DOHH2 (cell line): ENCODE results near the gene WDR70.
A peak's percentile ranks its signal among the peaks of the same experiment; 100 is the strongest.
"Not testable (repeated sequence)": the region's sequence is repeated elsewhere in the genome, so short reads cannot be mapped to it uniquely, and the experiment has no call there.

Experiments
- H3F3A ChIP-seq: fragments of 200-600 bp; sonication (generic), shearing (Covaris generic); 2 replicates; pipeline ENCODE4 v1.6.0; 2016; ENCODE audit warnings: antibody characterized with exemption, mild to moderate bottlenecking; ENCODE audit not compliant: control insufficient read depth, insufficient read depth
- H3K27ac ChIP-seq: fragments of 200-600 bp; sonication (generic); 2 replicates; pipeline ENCODE4 v1.5.1; 2014; ENCODE audit warnings: low read depth, mild to moderate bottlenecking, low read length, moderate library complexity
- H3K27me3 ChIP-seq: fragments of 200-600 bp; sonication (generic); 2 replicates; pipeline ENCODE4 v1.6.1; 2014; ENCODE audit warnings: mild to moderate bottlenecking, low read length, mixed read lengths; ENCODE audit not compliant: control insufficient read depth
- H3K36me3 ChIP-seq: fragments of 200-600 bp; sonication (generic); 2 replicates; pipeline ENCODE4 v1.6.1; 2014; ENCODE audit warnings: mild to moderate bottlenecking, low read length, moderate library complexity, mixed read lengths; ENCODE audit not compliant: control insufficient read depth
- H3K4me1 ChIP-seq: fragments of 200-600 bp; sonication (generic); 2 replicates; pipeline ENCODE4 v1.6.1; 2014; ENCODE audit warnings: mild to moderate bottlenecking, low read length, mixed read lengths; ENCODE audit not compliant: control insufficient read depth
- H3K4me2 ChIP-seq: fragments of 200-600 bp; sonication (generic); 2 replicates; pipeline ENCODE4 v1.6.0; 2014; ENCODE audit warnings: mild to moderate bottlenecking, low read length, moderate library complexity
- H3K4me3 ChIP-seq: fragments of 200-600 bp; sonication (generic); 2 replicates; pipeline ENCODE4 v1.5.1; 2014; ENCODE audit warnings: mild to moderate bottlenecking, low read length, mixed read lengths
- H3K79me2 ChIP-seq: fragments of 200-600 bp; sonication (generic); 2 replicates; pipeline ENCODE4 v1.6.1; 2014; ENCODE audit warnings: mild to moderate bottlenecking, low read length, mixed read lengths; ENCODE audit not compliant: control insufficient read depth
- H3K9me2 ChIP-seq: fragments of 200-600 bp; sonication (generic); replicated peaks from 2 replicates; pipeline ENCODE4 v1.6.1; 2014; ENCODE audit warnings: mild to moderate bottlenecking, low read length, mixed read lengths; ENCODE audit not compliant: control insufficient read depth
- H3K9me3 ChIP-seq: fragments of 200-600 bp; sonication (generic); 2 replicates; pipeline ENCODE4 v1.6.1; 2014; ENCODE audit warnings: antibody characterized with exemption, low read length, mixed read lengths; ENCODE audit not compliant: control insufficient read depth, insufficient read depth
- H4K20me1 ChIP-seq: fragments of 200-600 bp; sonication (generic); 2 replicates; pipeline ENCODE4 v1.6.0; 2014; ENCODE audit warnings: low read depth, mild to moderate bottlenecking, antibody characterized with exemption, low read length, moderate library complexity; ENCODE audit not compliant: control insufficient read depth, insufficient read depth
- CTCF ChIP-seq: fragments of 200-600 bp; sonication (generic); IDR thresholded peaks from one replicate; pipeline ENCODE4 v1.5.1; 2014; ENCODE audit warnings: antibody characterized with exemption, mild to moderate bottlenecking, low read depth, low read length; ENCODE audit not compliant: poor library complexity, severe bottlenecking
- EZH2phosphoT487 ChIP-seq: fragments of 200-600 bp; sonication (generic); IDR thresholded peaks from 2 replicates; pipeline ENCODE4 v1.6.1; 2017; ENCODE audit warnings: borderline replicate concordance, mild to moderate bottlenecking, antibody characterized with exemption, low read length, moderate library complexity, mixed read lengths

The WDR70 gene

DNA sequence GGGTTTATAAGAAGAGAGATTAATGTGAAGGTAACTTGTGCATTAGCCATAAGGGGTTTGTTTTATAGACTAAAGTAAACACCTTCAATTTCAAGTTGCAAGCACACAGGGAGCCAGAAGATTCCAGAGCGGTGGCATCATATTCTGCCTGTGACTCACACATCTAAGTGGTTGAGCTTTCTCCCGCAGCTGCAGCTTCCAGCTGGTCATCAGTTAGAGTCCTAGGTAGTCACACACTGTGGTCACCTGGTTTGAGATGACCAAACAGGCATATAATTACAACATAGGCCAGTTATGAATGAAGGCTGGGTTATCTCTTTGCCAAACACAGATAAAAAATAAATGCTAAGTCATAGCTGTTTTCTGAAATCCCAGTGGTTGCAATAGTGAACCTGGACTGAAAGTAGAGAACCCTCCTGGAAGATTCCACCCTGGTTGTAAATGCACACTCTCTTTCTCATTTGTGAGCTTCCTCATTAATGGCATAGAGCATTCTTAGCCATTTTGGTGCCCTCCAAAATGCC lies 289.5 kb downstream of the WDR70 start:
- H3K4me2 ChIP-seq, result no peak overlapping the region
- no peak overlapping the region for H3K4me3 ChIP-seq

DNA sequence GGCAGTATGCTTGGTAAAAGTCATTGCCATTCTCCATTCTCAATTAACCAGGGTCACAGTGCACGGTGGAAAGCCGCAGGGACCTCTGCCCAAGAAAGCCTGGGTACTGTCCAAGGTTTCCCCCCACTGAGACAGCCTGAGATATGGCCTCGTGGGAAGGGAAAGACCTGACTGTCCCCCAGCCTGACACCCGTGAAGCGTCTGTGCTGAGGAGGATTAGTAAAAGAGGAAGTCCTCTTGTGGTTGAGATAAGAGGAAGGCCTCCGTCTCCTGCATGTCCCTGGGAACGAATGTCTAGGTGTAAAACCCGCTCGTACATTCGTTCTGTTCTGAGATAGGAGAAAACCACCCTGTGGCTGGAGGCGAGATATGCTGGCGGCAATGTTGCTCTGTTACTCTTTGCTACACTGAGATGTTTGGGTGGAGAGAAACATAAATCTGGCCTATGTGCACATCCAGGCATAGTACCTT lies 293.0 kb downstream of the WDR70 start:
- H4K20me1 ChIP-seq, H3K4me1 ChIP-seq, H3K4me3 ChIP-seq, H3K9me2 ChIP-seq, H3K79me2 ChIP-seq, H3K27me3 ChIP-seq, H3K9me3 ChIP-seq, H3K27ac ChIP-seq, H3F3A ChIP-seq, H3K36me3 ChIP-seq: not testable (repeated sequence)
- peak overlapping the region; percentile 46 for H3K4me2 ChIP-seq

More for the DNA sequence above, 289.5 kb downstream of the WDR70 start:
- no peak overlapping the region for H3K27ac ChIP-seq
- H3F3A ChIP-seq, result no peaks in the 10 kb centered on the region
- no peaks in the 10 kb centered on the region for H3K36me3 ChIP-seq
- no peaks in the 10 kb centered on the region for H3K79me2 ChIP-seq
- no peaks in the 10 kb centered on the region for H4K20me1 ChIP-seq
- no peaks in the 10 kb centered on the region for H3K27me3 ChIP-seq
- H3K9me2 ChIP-seq, result no peaks in the 10 kb centered on the region
- H3K4me1 ChIP-seq, result peaks cover 10% of the 10 kb centered on the region
- no peaks in the 10 kb centered on the region for H3K9me3 ChIP-seq
- TF ChIP-seq CTCF (no peak), EZH2phosphoT487 (no peak)

DNA sequence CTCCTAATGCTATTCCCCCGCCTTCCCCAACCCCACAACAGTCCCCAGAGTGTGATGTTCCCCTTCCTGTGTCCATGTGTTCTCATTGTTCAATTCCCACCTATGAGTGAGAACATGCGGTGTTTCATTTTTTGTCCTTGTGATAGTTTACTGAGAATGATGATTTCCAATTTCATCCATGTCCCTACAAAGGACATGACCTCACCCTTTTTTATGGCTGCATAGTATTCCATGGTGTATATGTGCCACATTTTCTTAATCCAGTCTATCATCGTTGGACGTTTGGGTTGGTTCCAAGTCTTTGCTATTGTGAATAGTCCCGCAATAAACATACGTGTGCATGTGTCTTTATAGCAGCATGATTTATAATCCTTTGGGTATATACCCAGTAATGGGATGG lies 295.2 kb downstream of the WDR70 start:
- H4K20me1 ChIP-seq, H3K9me2 ChIP-seq, H3K4me1 ChIP-seq, H3K27me3 ChIP-seq, H3K4me2 ChIP-seq, H3K9me3 ChIP-seq, H3K4me3 ChIP-seq, H3K36me3 ChIP-seq, H3F3A ChIP-seq, H3K79me2 ChIP-seq, H3K27ac ChIP-seq: not testable (repeated sequence)

DNA sequence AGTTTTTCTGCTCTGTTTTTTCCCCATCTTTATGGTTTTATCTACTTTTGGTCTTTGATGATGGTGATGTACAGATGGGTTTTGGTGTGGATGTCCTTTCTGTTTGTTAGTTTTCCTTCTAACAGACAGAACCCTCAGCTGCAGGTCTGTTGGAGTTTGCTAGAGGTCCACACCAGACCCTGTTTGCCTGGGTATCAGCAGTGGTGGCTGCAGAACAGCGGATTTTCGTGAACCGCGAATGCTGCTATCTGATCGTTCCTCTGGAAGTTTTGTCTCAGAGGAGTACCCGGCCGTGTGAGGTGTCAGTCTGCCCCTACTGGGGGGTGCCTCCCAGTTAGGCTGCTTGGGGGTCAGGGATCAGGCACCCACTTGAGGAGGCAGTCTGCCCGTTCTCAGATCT lies 300.2 kb downstream of the WDR70 start:
- H4K20me1 ChIP-seq, H3K36me3 ChIP-seq, H3K9me3 ChIP-seq, H3K27me3 ChIP-seq, H3F3A ChIP-seq, H3K9me2 ChIP-seq, H3K4me1 ChIP-seq, H3K79me2 ChIP-seq, H3K4me2 ChIP-seq, H3K4me3 ChIP-seq, H3K27ac ChIP-seq: not testable (repeated sequence)

DNA sequence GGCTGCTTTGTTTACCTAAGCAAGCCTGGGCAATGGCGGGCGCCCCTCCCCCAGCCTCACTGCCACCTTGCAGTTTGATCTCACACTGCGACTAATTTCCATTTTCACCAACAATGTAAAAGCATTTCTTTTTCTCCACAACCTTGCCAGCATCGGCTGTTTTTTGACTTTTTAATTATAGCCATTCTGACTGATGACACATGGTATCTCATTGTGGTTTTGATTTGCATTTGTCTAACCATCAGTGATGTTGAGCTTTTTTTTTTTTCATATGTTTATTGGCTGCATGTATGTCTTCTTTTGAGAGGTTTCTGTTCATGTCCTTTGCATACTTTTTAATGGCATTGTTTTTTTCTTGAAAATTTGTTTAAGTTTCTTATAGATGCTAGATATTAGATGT lies 300.8 kb downstream of the WDR70 start:
- H3F3A ChIP-seq, H3K4me2 ChIP-seq, H3K27me3 ChIP-seq, H3K79me2 ChIP-seq, H4K20me1 ChIP-seq, H3K9me3 ChIP-seq, H3K36me3 ChIP-seq, H3K9me2 ChIP-seq, H3K4me3 ChIP-seq, H3K27ac ChIP-seq, H3K4me1 ChIP-seq: not testable (repeated sequence)
